Measurements from ENCODE around the gene KLK15. TPM values are rescaled to one million over a fixed set of nuclear protein-coding genes. Genes with fewer than 3 reads are reported as not detected.

The KLK15 gene, protein sequence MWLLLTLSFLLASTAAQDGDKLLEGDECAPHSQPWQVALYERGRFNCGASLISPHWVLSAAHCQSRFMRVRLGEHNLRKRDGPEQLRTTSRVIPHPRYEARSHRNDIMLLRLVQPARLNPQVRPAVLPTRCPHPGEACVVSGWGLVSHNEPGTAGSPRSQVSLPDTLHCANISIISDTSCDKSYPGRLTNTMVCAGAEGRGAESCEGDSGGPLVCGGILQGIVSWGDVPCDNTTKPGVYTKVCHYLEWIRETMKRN
- not detected in 2 replicates for total RNA-seq (2014; rRNA removed; shearing (Covaris generic); ENCODE audit: low replicate concordance)

- no peak within 1 kb of the TSS for H3K27ac ChIP-seq (ENCODE audit: low read length)
- H3K36me3 ChIP-seq (ENCODE audit: insufficient read depth, low read length) = no peaks in the 10 kb centered on the region
- peaks cover 8% of the 10 kb centered on the region for H3K4me1 ChIP-seq (ENCODE audit: low read length)
- H2AFZ ChIP-seq (ENCODE audit: low read length) = no peak within 1 kb of the TSS
- no peaks in the 10 kb centered on the region for H4K20me1 ChIP-seq (ENCODE audit: insufficient read depth, low read depth, low read length)
- no peak within 1 kb of the TSS for H3K4me3 ChIP-seq (ENCODE audit: low read length)
- DNase-seq = no peak
- H3K4me2 ChIP-seq (ENCODE audit: low read depth, low read length, poor library complexity, severe bottlenecking) = no peak within 1 kb of the TSS
- H3K27me3 ChIP-seq (ENCODE audit: low read length) = no peaks in the 10 kb centered on the region
- H3K79me2 ChIP-seq (ENCODE audit: low read length) = no peaks in the 10 kb centered on the region
- no peaks in the 10 kb centered on the region for H3K9me2 ChIP-seq (replicated peaks; ENCODE audit: insufficient read depth, low read length)
- no peak within 1 kb of the TSS for H3K9ac ChIP-seq (ENCODE audit: low read length)
- H3K9me3 ChIP-seq (ENCODE audit: low read length) = no peaks in the 10 kb centered on the region
These were observed at the start of gene KLK15 for GRCh38 chr19:50833117-50833801. Gene KLK15 (minus strand): TSS chr19:50833574. CDS start chr19:50831492, 2,082 bp downstream.

- H3K36me3 ChIP-seq (ENCODE audit: insufficient read depth, low read length) = no peaks in the 10 kb centered on the region
- no peaks in the 10 kb centered on the region for H3K9me2 ChIP-seq (replicated peaks; ENCODE audit: insufficient read depth, low read length)
- no peaks in the 10 kb centered on the region for H4K20me1 ChIP-seq (ENCODE audit: insufficient read depth, low read depth, low read length)
- no peak overlapping the region for H3K9ac ChIP-seq (ENCODE audit: low read length)
- peak; percentile 67 for DNase-seq
- no peaks in the 10 kb centered on the region for H3K27me3 ChIP-seq (ENCODE audit: low read length)
- H3K27ac ChIP-seq (ENCODE audit: low read length) = no peak overlapping the region
- no peaks in the 10 kb centered on the region for H3K9me3 ChIP-seq (ENCODE audit: low read length)
- no peak overlapping the region for H3K4me2 ChIP-seq (ENCODE audit: low read depth, low read length, poor library complexity, severe bottlenecking)
- no peak overlapping the region for H3K4me3 ChIP-seq (ENCODE audit: low read length)
- H2AFZ ChIP-seq (ENCODE audit: low read length) = no peak overlapping the region
- no peaks in the 10 kb centered on the region for H3K79me2 ChIP-seq (ENCODE audit: low read length)
- H3K4me1 ChIP-seq (ENCODE audit: low read length) = no peaks in the 10 kb centered on the region
These were observed 48.8 kb upstream of the KLK15 start for GRCh38 chr19:50882188-50882587.

DNA sequence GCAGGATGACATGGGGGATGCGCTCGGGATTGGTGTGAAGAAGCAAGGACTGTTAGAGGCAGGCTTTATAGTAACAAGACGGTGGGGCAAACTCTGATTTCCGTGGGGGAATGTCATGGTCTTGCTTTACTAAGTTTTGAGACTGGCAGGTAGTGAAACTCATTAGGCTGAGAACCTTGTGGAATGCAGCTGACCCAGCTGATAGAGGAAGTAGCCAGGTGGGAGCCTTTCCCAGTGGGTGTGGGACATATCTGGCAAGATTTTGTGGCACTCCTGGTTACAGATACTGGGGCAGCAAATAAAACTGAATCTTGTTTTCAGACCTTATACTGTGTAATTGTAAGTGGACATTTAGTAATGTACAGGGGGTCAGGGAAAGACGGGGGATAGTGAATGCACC, 46.9 kb upstream of the KLK15 start:
- no peaks in the 10 kb centered on the region for H3K9me2 ChIP-seq (replicated peaks; ENCODE audit: insufficient read depth, low read length)
- H3K9me3 ChIP-seq (ENCODE audit: low read length) = no peaks in the 10 kb centered on the region
- DNase-seq = no peak
- H3K4me2 ChIP-seq (ENCODE audit: low read depth, low read length, poor library complexity, severe bottlenecking) = no peak overlapping the region
- H3K27me3 ChIP-seq (ENCODE audit: low read length) = no peaks in the 10 kb centered on the region
- no peaks in the 10 kb centered on the region for H3K79me2 ChIP-seq (ENCODE audit: low read length)
- H2AFZ ChIP-seq (ENCODE audit: low read length) = no peak overlapping the region
- H3K4me1 ChIP-seq (ENCODE audit: low read length) = no peaks in the 10 kb centered on the region
- no peak overlapping the region for H3K9ac ChIP-seq (ENCODE audit: low read length)
- no peaks in the 10 kb centered on the region for H3K36me3 ChIP-seq (ENCODE audit: insufficient read depth, low read length)
- no peak overlapping the region for H3K27ac ChIP-seq (ENCODE audit: low read length)
- no peak overlapping the region for H3K4me3 ChIP-seq (ENCODE audit: low read length)
- no peaks in the 10 kb centered on the region for H4K20me1 ChIP-seq (ENCODE audit: insufficient read depth, low read depth, low read length)

DNA sequence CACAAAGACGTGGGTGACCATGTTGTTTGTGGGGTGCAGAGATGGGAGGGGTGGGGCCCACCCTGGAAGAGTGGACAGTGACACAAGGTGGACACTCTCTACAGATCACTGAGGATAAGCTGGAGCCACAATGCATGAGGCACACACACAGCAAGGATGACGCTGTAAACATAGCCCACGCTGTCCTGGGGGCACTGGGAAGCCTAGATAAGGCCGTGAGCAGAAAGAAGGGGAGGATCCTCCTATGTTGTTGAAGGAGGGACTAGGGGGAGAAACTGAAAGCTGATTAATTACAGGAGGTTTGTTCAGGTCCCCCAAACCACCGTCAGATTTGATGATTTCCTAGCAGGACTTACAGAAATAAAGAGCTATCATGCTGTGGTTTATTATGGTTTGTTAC, 45.5 kb upstream of the KLK15 start:
- no peak overlapping the region for H3K4me2 ChIP-seq (ENCODE audit: low read depth, low read length, poor library complexity, severe bottlenecking)
- H3K79me2 ChIP-seq (ENCODE audit: low read length) = no peaks in the 10 kb centered on the region
- no peak overlapping the region for H2AFZ ChIP-seq (ENCODE audit: low read length)
- H3K9me3 ChIP-seq (ENCODE audit: low read length) = no peaks in the 10 kb centered on the region
- no peaks in the 10 kb centered on the region for H3K27me3 ChIP-seq (ENCODE audit: low read length)
- no peaks in the 10 kb centered on the region for H3K36me3 ChIP-seq (ENCODE audit: insufficient read depth, low read length)
- no peaks in the 10 kb centered on the region for H3K4me1 ChIP-seq (ENCODE audit: low read length)
- no peak for DNase-seq
- H3K4me3 ChIP-seq (ENCODE audit: low read length) = no peak overlapping the region
- H3K9ac ChIP-seq (ENCODE audit: low read length) = no peak overlapping the region
- no peak overlapping the region for H3K27ac ChIP-seq (ENCODE audit: low read length)
- no peaks in the 10 kb centered on the region for H4K20me1 ChIP-seq (ENCODE audit: insufficient read depth, low read depth, low read length)
- H3K9me2 ChIP-seq (replicated peaks; ENCODE audit: insufficient read depth, low read length) = no peaks in the 10 kb centered on the region

DNA sequence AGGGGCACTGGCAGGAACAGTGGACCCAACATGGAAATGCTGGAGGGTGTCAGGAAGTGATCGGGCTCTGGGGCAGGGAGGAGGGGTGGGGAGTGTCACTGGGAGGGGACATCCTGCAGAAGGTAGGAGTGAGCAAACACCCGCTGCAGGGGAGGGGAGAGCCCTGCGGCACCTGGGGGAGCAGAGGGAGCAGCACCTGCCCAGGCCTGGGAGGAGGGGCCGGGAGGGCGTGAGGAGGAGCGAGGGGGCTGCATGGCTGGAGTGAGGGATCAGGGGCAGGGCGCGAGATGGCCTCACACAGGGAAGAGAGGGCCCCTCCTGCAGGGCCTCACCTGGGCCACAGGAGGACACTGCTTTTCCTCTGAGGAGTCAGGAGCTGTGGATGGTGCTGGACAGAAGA, 44.0 kb upstream of the KLK15 start:
- H3K27ac ChIP-seq (ENCODE audit: low read length) = no peak overlapping the region
- DNase-seq = no peak
- H3K4me1 ChIP-seq (ENCODE audit: low read length) = no peaks in the 10 kb centered on the region
- no peak overlapping the region for H3K4me2 ChIP-seq (ENCODE audit: low read depth, low read length, poor library complexity, severe bottlenecking)
- no peak overlapping the region for H2AFZ ChIP-seq (ENCODE audit: low read length)
- H3K4me3 ChIP-seq (ENCODE audit: low read length) = no peak overlapping the region
- no peak overlapping the region for H3K9ac ChIP-seq (ENCODE audit: low read length)
- no peaks in the 10 kb centered on the region for H3K79me2 ChIP-seq (ENCODE audit: low read length)
- no peaks in the 10 kb centered on the region for H4K20me1 ChIP-seq (ENCODE audit: insufficient read depth, low read depth, low read length)
- H3K9me3 ChIP-seq (ENCODE audit: low read length) = no peaks in the 10 kb centered on the region
- H3K9me2 ChIP-seq (replicated peaks; ENCODE audit: insufficient read depth, low read length) = no peaks in the 10 kb centered on the region
- no peaks in the 10 kb centered on the region for H3K36me3 ChIP-seq (ENCODE audit: insufficient read depth, low read length)
- H3K27me3 ChIP-seq (ENCODE audit: low read length) = no peaks in the 10 kb centered on the region

DNA sequence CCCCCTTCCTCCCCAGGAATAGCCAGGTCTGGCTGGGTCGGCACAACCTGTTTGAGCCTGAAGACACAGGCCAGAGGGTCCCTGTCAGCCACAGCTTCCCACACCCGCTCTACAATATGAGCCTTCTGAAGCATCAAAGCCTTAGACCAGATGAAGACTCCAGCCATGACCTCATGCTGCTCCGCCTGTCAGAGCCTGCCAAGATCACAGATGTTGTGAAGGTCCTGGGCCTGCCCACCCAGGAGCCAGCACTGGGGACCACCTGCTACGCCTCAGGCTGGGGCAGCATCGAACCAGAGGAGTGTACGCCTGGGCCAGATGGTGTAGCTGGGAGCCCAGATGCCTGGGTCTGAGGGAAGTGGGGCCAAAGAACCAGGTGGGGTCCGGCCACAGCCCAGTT, 43.1 kb upstream of the KLK15 start:
- H3K4me1 ChIP-seq (ENCODE audit: low read length) = no peaks in the 10 kb centered on the region
- H2AFZ ChIP-seq (ENCODE audit: low read length) = no peak overlapping the region
- no peaks in the 10 kb centered on the region for H3K79me2 ChIP-seq (ENCODE audit: low read length)
- H3K27me3 ChIP-seq (ENCODE audit: low read length) = no peaks in the 10 kb centered on the region
- H3K27ac ChIP-seq (ENCODE audit: low read length) = no peak overlapping the region
- H4K20me1 ChIP-seq (ENCODE audit: insufficient read depth, low read depth, low read length) = no peaks in the 10 kb centered on the region
- H3K9me3 ChIP-seq (ENCODE audit: low read length) = no peaks in the 10 kb centered on the region
- no peak for DNase-seq
- H3K4me3 ChIP-seq (ENCODE audit: low read length) = no peak overlapping the region
- H3K36me3 ChIP-seq (ENCODE audit: insufficient read depth, low read length) = no peaks in the 10 kb centered on the region
- H3K4me2 ChIP-seq (ENCODE audit: low read depth, low read length, poor library complexity, severe bottlenecking) = no peak overlapping the region
- no peak overlapping the region for H3K9ac ChIP-seq (ENCODE audit: low read length)
- no peaks in the 10 kb centered on the region for H3K9me2 ChIP-seq (replicated peaks; ENCODE audit: insufficient read depth, low read length)

DNA sequence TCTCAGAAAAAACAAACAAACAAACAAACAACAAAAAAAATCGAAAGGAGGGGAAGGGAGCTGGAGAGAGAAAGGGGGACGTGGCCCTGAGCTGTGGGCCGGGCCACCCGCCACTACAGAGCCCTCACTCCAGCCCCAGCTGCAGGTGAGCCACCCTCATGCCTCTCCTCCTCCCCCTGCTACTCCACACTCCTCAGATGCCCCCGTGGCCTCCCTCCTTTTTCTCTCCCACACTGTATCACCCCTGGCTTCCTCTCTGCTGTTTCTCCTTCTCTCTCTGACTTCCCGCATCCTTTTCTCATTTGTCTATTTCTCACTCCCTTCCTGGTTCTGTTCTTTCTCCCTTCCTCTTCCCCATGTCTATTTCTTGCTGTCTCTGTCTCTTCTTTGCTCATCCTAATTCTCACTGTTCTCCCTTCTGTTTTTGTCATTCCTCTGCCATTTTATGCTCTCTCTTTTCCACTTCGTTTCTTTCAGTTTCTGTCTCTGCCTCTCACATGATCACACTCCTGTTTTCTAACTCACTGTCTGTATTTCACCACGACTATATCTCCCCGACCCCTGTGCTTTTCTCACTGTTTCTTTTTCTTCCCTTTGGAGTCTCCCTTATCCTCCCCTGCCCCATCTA, 42.5 kb upstream of the KLK15 start:
- Histone ChIP-seq H3K9me3 (ENCODE audit: low read length) (no peaks in the 10 kb centered on the region), H3K4me3 (ENCODE audit: low read length) (no peak overlapping the region), H2AFZ (ENCODE audit: low read length) (no peak overlapping the region), H3K4me1 (ENCODE audit: low read length) (no peaks in the 10 kb centered on the region), H3K9me2 (replicated peaks; ENCODE audit: insufficient read depth, low read length) (no peaks in the 10 kb centered on the region), H4K20me1 (ENCODE audit: insufficient read depth, low read depth, low read length) (no peaks in the 10 kb centered on the region), H3K27ac (ENCODE audit: low read length) (no peak overlapping the region), H3K4me2 (ENCODE audit: low read depth, low read length, poor library complexity, severe bottlenecking) (no peak overlapping the region), H3K27me3 (ENCODE audit: low read length) (no peaks in the 10 kb centered on the region), H3K79me2 (ENCODE audit: low read length) (no peaks in the 10 kb centered on the region), H3K9ac (ENCODE audit: low read length) (no peak overlapping the region), H3K36me3 (ENCODE audit: insufficient read depth, low read length) (no peaks in the 10 kb centered on the region)
- no peak for DNase-seq

DNA sequence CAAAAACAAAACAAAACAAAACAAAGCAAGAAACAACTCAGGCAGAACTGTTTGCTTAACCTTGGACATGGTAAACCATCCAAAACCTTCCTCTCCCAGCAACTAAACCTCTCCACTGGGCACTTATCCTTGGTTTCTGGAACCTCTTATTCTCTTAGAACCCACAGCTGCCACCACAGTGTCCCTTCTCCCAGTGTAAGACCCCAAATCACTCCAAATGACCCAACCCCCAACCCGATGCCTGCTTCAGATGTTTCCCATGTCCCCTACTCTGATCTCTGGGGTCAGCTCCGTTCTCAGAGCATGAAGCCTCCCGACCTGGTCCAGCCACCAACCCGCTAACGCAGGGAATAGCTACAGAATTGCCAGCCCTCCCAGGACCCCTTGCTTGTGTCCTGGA, 40.8 kb upstream of the KLK15 start:
- DNase-seq = no peak
- no peak overlapping the region for H3K4me3 ChIP-seq (ENCODE audit: low read length)
- no peaks in the 10 kb centered on the region for H3K9me3 ChIP-seq (ENCODE audit: low read length)
- H3K4me1 ChIP-seq (ENCODE audit: low read length) = no peaks in the 10 kb centered on the region
- H3K9ac ChIP-seq (ENCODE audit: low read length) = no peak overlapping the region
- H3K4me2 ChIP-seq (ENCODE audit: low read depth, low read length, poor library complexity, severe bottlenecking) = no peak overlapping the region
- H4K20me1 ChIP-seq (ENCODE audit: insufficient read depth, low read depth, low read length) = no peaks in the 10 kb centered on the region
- H2AFZ ChIP-seq (ENCODE audit: low read length) = no peak overlapping the region
- no peaks in the 10 kb centered on the region for H3K79me2 ChIP-seq (ENCODE audit: low read length)
- no peaks in the 10 kb centered on the region for H3K27me3 ChIP-seq (ENCODE audit: low read length)
- no peaks in the 10 kb centered on the region for H3K36me3 ChIP-seq (ENCODE audit: insufficient read depth, low read length)
- H3K9me2 ChIP-seq (replicated peaks; ENCODE audit: insufficient read depth, low read length) = no peaks in the 10 kb centered on the region
- H3K27ac ChIP-seq (ENCODE audit: low read length) = no peak overlapping the region

All from Karpas-422 (cell line).